K562 (cell line): ENCODE results near the gene TAF3. TPM values are rescaled to one million over a fixed set of nuclear protein-coding genes. Genes with fewer than 3 reads are reported as not detected.

Source experiments
- BRCA1 ChIP-seq, 2 experiments: fragments of 450-650 bp in 1 of 2; sonication (generic) in 1 of 2; formaldehyde crosslinking in 1 of 2; IDR thresholded peaks; 2 replicates each; pipeline versions ENCODE4 v1.5.0 to v1.6.1; 2017 to 2020; ENCODE audit warnings: mild to moderate bottlenecking in 1 of 2, missing genetic modification reagents in 1 of 2
- COPS2 ChIP-seq: fragments of 450-650 bp; conservative IDR thresholded peaks from 2 replicates; pipeline ENCODE4 v1.6.1; 2016; ENCODE audit warnings: mild to moderate bottlenecking, moderate library complexity
- HLTF ChIP-seq: fragments of 450-650 bp; IDR thresholded peaks from 2 replicates; pipeline ENCODE4 v1.6.1; 2016
- NCOA6 ChIP-seq: fragments of 450-650 bp; IDR thresholded peaks from 2 replicates; pipeline ENCODE4 v1.6.1; 2017; ENCODE audit warnings: mild to moderate bottlenecking
- NFIX ChIP-seq: fragments of 250-450 bp; sonication (Bioruptor Pico); IDR thresholded peaks from 2 replicates; pipeline ENCODE4 v1.4.0; 2020; ENCODE audit warnings: low read depth, mild to moderate bottlenecking, moderate library complexity
- SRF ChIP-seq, 2 experiments: fragments of 250-450, 450-650 bp in 1 of 2; sonication (Bioruptor Pico) in 1 of 2; sonication (generic) in 1 of 2; formaldehyde crosslinking; IDR thresholded peaks; 2 replicates each; pipeline versions ENCODE4 v1.5.0 to v1.5.1; 2020 to 2022; ENCODE audit warnings: mild to moderate bottlenecking in 1 of 2, missing genetic modification reagents in 1 of 2
- TAF9B ChIP-seq: fragments of 450-650 bp; IDR thresholded peaks from 2 replicates; pipeline ENCODE4 v1.6.1; 2018; ENCODE audit warnings: mild to moderate bottlenecking; ENCODE audit not compliant: partially characterized antibody
- TFAP4 ChIP-seq: sonication (generic); formaldehyde crosslinking; IDR thresholded peaks from 2 replicates; pipeline ENCODE4 v1.8.0; 2022; ENCODE audit warnings: missing genetic modification reagents, mild to moderate bottlenecking, moderate library complexity, borderline replicate concordance
- polyA plus RNA-seq, 8 experiments: library from polyadenylated mRNA; depleted of rRNA in 4 of 8; stranded (reverse) in 5 of 8; unstranded in 3 of 8; fragments of >200 nt; fragmentation: Nextera tagmentation in 2 of 8; fragmentation: Illumina TruSeq in 1 of 8; extraction: Ambion mirVana in 2 of 8; extraction: Trizol in 1 of 8; gene quantifications; 2 replicates each; pipeline versions ENCODE4 v1.2.1 to v1.2.3, GENCODE V29; 2011 to 2014; ENCODE audit warnings: inconsistent platforms in 1 of 8, missing spikeins in 1 of 8
- total RNA-seq, 7 experiments: library from RNA; depleted of rRNA in 6 of 7; stranded (reverse); fragments of >200 nt in 6 of 7; fragmentation: Illumina TruSeq in 2 of 7; extraction: Trizol in 2 of 7; gene quantifications; 2 replicates each; pipeline versions ENCODE4 v1.2.1 to v1.2.3, GENCODE V29; 2011 to 2021; ENCODE audit warnings: low replicate concordance in 1 of 7
- TF ChIP-seq, protein P1 (sequence below): IDR thresholded peaks from 2 replicates; pipeline ENCODE4 v1.6.1; 2016; ENCODE audit warnings: missing genetic modification characterization, missing compliant biosample characterization

The TAF3 gene
- total and polyA plus RNA-seq, 9 of the 15 experiments (the other 6 are each of a cell fraction or from before 2014, with no cell fraction given): 1.5 to 9.9 (median 4.1) TPM

- TF ChIP-seq NFIX (CRISPR knock-in tag): no peak
- no peak for TF ChIP-seq BRCA1 (IDR thresholded peaks at IDR 0.05)
- TF ChIP-seq BRCA1 (CRISPR knock-in tag; IDR thresholded peaks at IDR 0.05): no peak
- no peak for TF ChIP-seq SRF (CRISPR knock-in tag; IDR thresholded peaks at IDR 0.05)
- TF ChIP-seq HLTF: no peak
- no peak for TF ChIP-seq NCOA6
- no peak for TF ChIP-seq COPS2
- TF ChIP-seq TAF9B: no peak
- TF ChIP-seq, protein P1, sequence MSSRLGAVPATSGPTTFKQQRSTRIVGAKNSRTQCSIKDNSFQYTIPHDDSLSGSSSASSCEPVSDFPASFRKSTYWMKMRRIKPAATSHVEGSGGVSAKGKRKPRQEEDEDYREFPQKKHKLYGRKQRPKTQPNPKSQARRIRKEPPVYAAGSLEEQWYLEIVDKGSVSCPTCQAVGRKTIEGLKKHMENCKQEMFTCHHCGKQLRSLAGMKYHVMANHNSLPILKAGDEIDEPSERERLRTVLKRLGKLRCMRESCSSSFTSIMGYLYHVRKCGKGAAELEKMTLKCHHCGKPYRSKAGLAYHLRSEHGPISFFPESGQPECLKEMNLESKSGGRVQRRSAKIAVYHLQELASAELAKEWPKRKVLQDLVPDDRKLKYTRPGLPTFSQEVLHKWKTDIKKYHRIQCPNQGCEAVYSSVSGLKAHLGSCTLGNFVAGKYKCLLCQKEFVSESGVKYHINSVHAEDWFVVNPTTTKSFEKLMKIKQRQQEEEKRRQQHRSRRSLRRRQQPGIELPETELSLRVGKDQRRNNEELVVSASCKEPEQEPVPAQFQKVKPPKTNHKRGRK (tag): no peak
- TF ChIP-seq TFAP4 (CRISPR knock-in tag): no peak
Observed at GRCh38 chr10:8037941-8038894, 219.9 kb downstream of the TAF3 start (continued).
